ENCODE results near the gene EXOC4.
"Not testable (repeated sequence)": the region's sequence is repeated elsewhere in the genome, so short reads cannot be mapped to it uniquely, and the experiment has no call there.

Gene EXOC4

GRCh38 chr7:133641436-133641835 lies 388.6 kb downstream of the EXOC4 start:
- DNase-seq: no peak

- no peak for DNase-seq
Observed at GRCh38 chr7:133642907-133643306, 390.0 kb downstream of the EXOC4 start.

- DNase-seq: not testable (repeated sequence)
Observed at GRCh38 chr7:133643652-133644051, 390.8 kb downstream of the EXOC4 start.

- DNase-seq: no peak
Observed at GRCh38 chr7:133645884-133646391, 393.1 kb downstream of the EXOC4 start.

GRCh38 chr7:133646472-133647315 lies 393.8 kb downstream of the EXOC4 start:
- no peak for DNase-seq

GRCh38 chr7:133649593-133649992 lies 396.7 kb downstream of the EXOC4 start:
- DNase-seq: no peak

GRCh38 chr7:133650069-133650468 lies 397.2 kb downstream of the EXOC4 start:
- no peak for DNase-seq

GRCh38 chr7:133650487-133651300 lies 397.8 kb downstream of the EXOC4 start:
- DNase-seq: no peak

GRCh38 chr7:133652547-133652946 lies 399.7 kb downstream of the EXOC4 start:
- no peak for DNase-seq

- DNase-seq: no peak
Observed at GRCh38 chr7:133654547-133654946, 401.7 kb downstream of the EXOC4 start.

- DNase-seq: no peak
Observed at GRCh38 chr7:133662276-133662675, 409.4 kb downstream of the EXOC4 start.

GRCh38 chr7:133662830-133663229 lies 410.0 kb downstream of the EXOC4 start:
- DNase-seq: no peak

- DNase-seq: no peak
Observed at GRCh38 chr7:133664528-133664927, 411.6 kb downstream of the EXOC4 start.

- DNase-seq: no peak
Observed at GRCh38 chr7:133668296-133669060, 415.6 kb downstream of the EXOC4 start.

GRCh38 chr7:133669061-133669455 lies 416.2 kb downstream of the EXOC4 start:
- DNase-seq: no peak

- DNase-seq: no peak
Observed at GRCh38 chr7:133670250-133670649, 417.4 kb downstream of the EXOC4 start.

GRCh38 chr7:133672866-133673265 lies 420.0 kb downstream of the EXOC4 start:
- no peak for DNase-seq

GRCh38 chr7:133674079-133674763 lies 421.3 kb downstream of the EXOC4 start:
- no peak for DNase-seq

GRCh38 chr7:133675510-133676218 lies 422.8 kb downstream of the EXOC4 start:
- DNase-seq: no peak

GRCh38 chr7:133676805-133677370 lies 424.0 kb downstream of the EXOC4 start:
- DNase-seq: no peak

- DNase-seq: no peak
Observed at GRCh38 chr7:133678137-133678814, 425.4 kb downstream of the EXOC4 start.

Measured in activated naive CD4-positive, alpha-beta T cell treated with Interleukin-2 at 50 U/mL for 16 hours (primary cell).